IMR-90 (cell line): ENCODE results near the gene PRR12. TPM values are rescaled to one million over a fixed set of nuclear protein-coding genes. Genes with fewer than 3 reads are reported as not detected.
A peak's percentile ranks its signal among the peaks of the same experiment; 100 is the strongest.

Source experiments
- FOS ChIP-seq: fragments of 150-350 bp; IDR thresholded peaks from 2 replicates; pipeline ENCODE4 v1.6.1; 2016; ENCODE audit warnings: low read depth, low read length
- MAZ ChIP-seq: IDR thresholded peaks from 2 replicates; pipeline ENCODE4 v1.6.1; 2012; ENCODE audit warnings: low read depth, mild to moderate bottlenecking, low read length, improper control_type of control experiment, moderate library complexity, borderline replicate concordance
- RFX5 ChIP-seq: IDR thresholded peaks from 2 replicates; pipeline ENCODE4 v1.8.0; 2012; ENCODE audit warnings: low read depth, mild to moderate bottlenecking, low read length, moderate library complexity
- microRNA-seq, 2 experiments: library from miRNA; stranded (forward) in 1 of 2; unstranded in 1 of 2; fragments of 10-50 nt in 1 of 2; fragments of <30 nt in 1 of 2; gene quantifications in 1 of 2; microRNA quantifications in 1 of 2; one replicate each; pipeline versions ENCODE3 to v1.1.0; 2013 to 2020; ENCODE audit not compliant: insufficient read depth in 1 of 2, insufficient read length in 1 of 2, unreplicated experiment in 1 of 2
- polyA plus RNA-seq, 3 experiments: library from polyadenylated mRNA; depleted of rRNA; stranded (reverse); fragments of >200 nt; gene quantifications; 2 replicates each; pipeline ENCODE4 v1.2.3, GENCODE V29; 2012; ENCODE audit warnings: low replicate concordance in 1 of 3
- small RNA-seq, 5 experiments: library from RNA; depleted of rRNA; stranded (forward); fragments of <200 nt; gene quantifications; one replicate each; pipeline ENCODE3, GENCODE V24; 2012
- total RNA-seq: library from RNA; depleted of rRNA; stranded (reverse); fragments of >200 nt; gene quantifications from 2 replicates; pipeline ENCODE4 v1.2.3, GENCODE V29; 2012; rRNA removed

PRR12 gene
- total and polyA plus RNA-seq, 2 of the 4 experiments (the other 2 are of a cell fraction) = 0.36 to 4.1 TPM

DNA sequence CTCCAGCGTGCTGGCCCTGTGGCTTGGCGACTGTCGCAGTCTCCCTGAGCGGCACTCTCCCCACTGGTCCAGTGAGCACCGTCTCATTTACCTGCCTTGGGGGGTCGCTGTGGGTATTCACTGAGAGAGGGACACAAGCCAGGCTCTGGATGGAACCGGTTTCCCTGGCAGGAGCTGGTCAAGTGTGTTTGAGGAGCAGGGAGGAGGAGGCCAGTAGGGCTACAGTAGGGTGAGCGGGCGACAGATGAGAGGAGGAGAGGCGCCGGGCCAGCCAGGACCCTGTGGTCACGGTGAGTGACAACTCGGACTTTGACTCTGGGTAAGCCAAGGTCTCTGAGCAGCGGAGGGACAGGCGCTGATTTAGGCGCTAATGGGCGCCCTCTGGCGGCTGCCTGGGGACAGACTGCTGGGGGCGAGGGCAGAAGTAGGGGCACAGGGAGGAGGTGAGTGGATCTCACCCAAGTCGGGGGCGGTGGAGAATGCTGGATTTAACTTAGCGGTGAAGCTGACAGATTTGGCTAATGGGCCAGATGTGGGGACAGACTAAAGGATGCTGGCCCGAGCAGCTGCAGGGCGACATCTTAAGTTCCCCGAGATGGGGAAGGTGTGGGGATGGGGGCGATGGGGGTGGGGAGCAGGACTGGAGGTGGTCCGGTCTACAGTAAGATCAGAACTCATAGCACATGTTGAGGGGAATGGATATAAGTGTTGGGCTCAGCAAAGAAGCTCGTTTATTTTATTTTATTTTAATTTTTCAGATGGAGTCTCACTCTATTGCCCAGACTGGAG is 81.3 kb downstream of the PRR12 start (continued):
- TF ChIP-seq RFX5 (no peak), FOS (no peak), MAZ (peak; percentile 88)

Small RNAs within 50 kb of the gene (microRNA-seq; reads per million reads assigned to microRNA genes)
- gene RF00019 (ENCODE audit: insufficient read depth, insufficient read length) = not detected

Small RNAs within 50 kb of the gene (small RNA-seq; reads per million reads assigned to genes)
- gene RF00019 = 0 reads per million in 5 experiments

Other genes starting within 250 kb of the PRR12 start
- gene TEAD2, start 228.8 kb upstream of the PRR12 start, total RNA-seq = 30.8 and 31.7 TPM in 2 replicates
- 33.6 and 37.6 TPM in 2 replicates for gene TEAD2, start 228.8 kb upstream of the PRR12 start, polyA plus RNA-seq (2012; rRNA removed)
- gene DKKL1, start 227.3 kb upstream of the PRR12 start, total RNA-seq = not detected in 2 replicates
- 0.67 TPM in 2 replicates for gene DKKL1, start 227.3 kb upstream of the PRR12 start, polyA plus RNA-seq (2012; rRNA removed)
- gene KASH5, start 202.9 kb upstream of the PRR12 start, total RNA-seq = not detected in 2 replicates
- not detected in 2 replicates for gene KASH5, start 202.9 kb upstream of the PRR12 start, polyA plus RNA-seq (2012; rRNA removed)
- gene PTH2, start 167.7 kb upstream of the PRR12 start, total RNA-seq = not detected in 2 replicates
- gene PTH2, start 167.7 kb upstream of the PRR12 start, polyA plus RNA-seq (2012; rRNA removed) = not detected in 2 replicates
- gene GFY, start 165.8 kb upstream of the PRR12 start, total RNA-seq = not detected in 2 replicates
- gene GFY, start 165.8 kb upstream of the PRR12 start, polyA plus RNA-seq (2012; rRNA removed) = not detected in 2 replicates
- not detected in 2 replicates for gene SLC17A7, start 149.7 kb upstream of the PRR12 start, total RNA-seq
- gene SLC17A7, start 149.7 kb upstream of the PRR12 start, polyA plus RNA-seq (2012; rRNA removed) = 0.03 TPM in 1 of 2 replicates, not detected in the other
- gene PIH1D1, start 139.4 kb upstream of the PRR12 start, total RNA-seq = 122 and 125 TPM in 2 replicates
- gene PIH1D1, start 139.4 kb upstream of the PRR12 start, polyA plus RNA-seq (2012; rRNA removed) = 76.8 and 77.9 TPM in 2 replicates
- gene ALDH16A1, start 138.0 kb upstream of the PRR12 start, total RNA-seq = 10.4 and 11.4 TPM in 2 replicates
- gene ALDH16A1, start 138.0 kb upstream of the PRR12 start, polyA plus RNA-seq (2012; rRNA removed) = 12.1 and 12.9 TPM in 2 replicates
- gene FLT3LG, start 117.0 kb upstream of the PRR12 start, total RNA-seq = 0.56 and 0.90 TPM in 2 replicates
- 8.3 and 10.2 TPM in 2 replicates for gene FLT3LG, start 117.0 kb upstream of the PRR12 start, polyA plus RNA-seq (2012; rRNA removed)
- 1,477 and 1,924 TPM in 2 replicates for gene RPL13A, start 103.6 kb upstream of the PRR12 start, total RNA-seq
- gene RPL13A, start 103.6 kb upstream of the PRR12 start, polyA plus RNA-seq (2012; rRNA removed) = 2,069 and 2,840 TPM in 2 replicates
- gene RPS11, start 94.7 kb upstream of the PRR12 start, total RNA-seq = 3,436 and 3,623 TPM in 2 replicates
- gene RPS11, start 94.7 kb upstream of the PRR12 start, polyA plus RNA-seq (2012; rRNA removed) = 5,513 and 6,961 TPM in 2 replicates
- gene FCGRT, start 78.5 kb upstream of the PRR12 start, total RNA-seq = 14.7 and 17.0 TPM in 2 replicates
- gene FCGRT, start 78.5 kb upstream of the PRR12 start, polyA plus RNA-seq (2012; rRNA removed) = 64.8 and 68.7 TPM in 2 replicates
- 102 and 111 TPM in 2 replicates for gene RCN3, start 63.2 kb upstream of the PRR12 start, total RNA-seq
- 116 and 119 TPM in 2 replicates for gene RCN3, start 63.2 kb upstream of the PRR12 start, polyA plus RNA-seq (2012; rRNA removed)
- 118 and 130 TPM in 2 replicates for gene NOSIP, start 10.6 kb upstream of the PRR12 start, total RNA-seq
- gene NOSIP, start 10.6 kb upstream of the PRR12 start, polyA plus RNA-seq (2012; rRNA removed) = 138 and 164 TPM in 2 replicates
- gene PRRG2, start 9.9 kb upstream of the PRR12 start, total RNA-seq = under 0.01 and 0.54 TPM in 2 replicates
- gene PRRG2, start 9.9 kb upstream of the PRR12 start, polyA plus RNA-seq (2012; rRNA removed) = 0.14 and 0.52 TPM in 2 replicates
- gene RRAS, start 49.0 kb downstream of the PRR12 start, total RNA-seq = 50.2 and 50.5 TPM in 2 replicates
- gene RRAS, start 49.0 kb downstream of the PRR12 start, polyA plus RNA-seq (2012; rRNA removed) = 241 and 267 TPM in 2 replicates
- gene SCAF1, start 51.0 kb downstream of the PRR12 start, total RNA-seq = 2.2 and 3.1 TPM in 2 replicates
- gene SCAF1, start 51.0 kb downstream of the PRR12 start, polyA plus RNA-seq (2012; rRNA removed) = 14.6 and 14.8 TPM in 2 replicates
- gene IRF3, start 74.7 kb downstream of the PRR12 start, total RNA-seq = 37.2 and 39.6 TPM in 2 replicates
- 65.2 and 95.9 TPM in 2 replicates for gene IRF3, start 74.7 kb downstream of the PRR12 start, polyA plus RNA-seq (2012; rRNA removed)
- gene BCL2L12, start 74.8 kb downstream of the PRR12 start, total RNA-seq = 3.9 and 4.7 TPM in 2 replicates
- gene BCL2L12, start 74.8 kb downstream of the PRR12 start, polyA plus RNA-seq (2012; rRNA removed) = 32.6 and 51.4 TPM in 2 replicates
- 672 and 840 TPM in 2 replicates for gene PRMT1, start 86.1 kb downstream of the PRR12 start, total RNA-seq
- gene PRMT1, start 86.1 kb downstream of the PRR12 start, polyA plus RNA-seq (2012; rRNA removed) = 497 and 529 TPM in 2 replicates
- gene ADM5, start 98.4 kb downstream of the PRR12 start, total RNA-seq = 0.18 and 0.28 TPM in 2 replicates
- gene ADM5, start 98.4 kb downstream of the PRR12 start, polyA plus RNA-seq (2012; rRNA removed) = 0.99 and 1.7 TPM in 2 replicates
- 14.2 and 14.7 TPM in 2 replicates for gene CPT1C, start 99.9 kb downstream of the PRR12 start, total RNA-seq
- 53.1 and 56.1 TPM in 2 replicates for gene CPT1C, start 99.9 kb downstream of the PRR12 start, polyA plus RNA-seq (2012; rRNA removed)
- not detected in 2 replicates for gene TSKS, start 172.1 kb downstream of the PRR12 start, total RNA-seq
- 0.10 TPM in 1 of 2 replicates, not detected in the other for gene TSKS, start 172.1 kb downstream of the PRR12 start, polyA plus RNA-seq (2012; rRNA removed)
- gene AP2A1, start 175.8 kb downstream of the PRR12 start, total RNA-seq = 40.7 and 41.4 TPM in 2 replicates
- 122 and 136 TPM in 2 replicates for gene AP2A1, start 175.8 kb downstream of the PRR12 start, polyA plus RNA-seq (2012; rRNA removed)
- 10.6 and 14.3 TPM in 2 replicates for gene FUZ, start 222.1 kb downstream of the PRR12 start, total RNA-seq
- 10.4 and 12.1 TPM in 2 replicates for gene FUZ, start 222.1 kb downstream of the PRR12 start, polyA plus RNA-seq (2012; rRNA removed)
- gene MED25, start 227.1 kb downstream of the PRR12 start, total RNA-seq = 4.7 and 5.3 TPM in 2 replicates
- 37.0 and 38.5 TPM in 2 replicates for gene MED25, start 227.1 kb downstream of the PRR12 start, polyA plus RNA-seq (2012; rRNA removed)